IMR-90 (cell line): ENCODE data around the gene ARMC9. TPM values are rescaled to one million over a fixed set of nuclear protein-coding genes. Genes with fewer than 3 reads are reported as not detected.

Experiments used
- ATAC-seq: fragments of 200-7000 bp; cut with Tn5 transposase; 2 replicates; pipeline ENCODE4 v1.9.1; 2020; ENCODE audit warnings: low read depth, mild to moderate bottlenecking, moderate library complexity
- BruUV-seq: library from RNA; stranded (reverse); fragments of 400-500 nt; replicated peaks from 2 replicates; lab custom pipeline; 2021; lab: Mats Ljungman, UMichigan
- CTCF ChIA-PET: fragments of 300-600 bp; formaldehyde crosslinking; extraction: SDS; loops from one replicate; lab custom pipeline; 2021; ENCODE audit warnings: antibody characterized with exemption; lab: Yijun Ruan, JAX
- POLR2A ChIA-PET: fragments of 300-600 bp; sonication (Branson Sonifier 250); formaldehyde crosslinking; loops from one replicate; lab custom pipeline; 2022; ENCODE audit warnings: antibody characterized with exemption; ENCODE audit not compliant: unreplicated experiment; lab: Charles Lee
- DNase-seq: peaks from one replicate; pipeline ENCODE4 v3.0.0; 2013
- H2AFZ ChIP-seq: replicated peaks from 2 replicates; pipeline ENCODE3; 2013; ENCODE audit warnings: low read length, mild to moderate bottlenecking; ENCODE audit not compliant: poor library complexity
- H2AK5ac ChIP-seq: 2 replicates; pipeline ENCODE4 v1.6.1; 2013; ENCODE audit warnings: low read depth, low read length, inconsistent platforms
- H2AK9ac ChIP-seq: replicated peaks from 2 replicates; pipeline ENCODE3; 2013; ENCODE audit warnings: mild to moderate bottlenecking, low read depth, low read length, moderate library complexity; ENCODE audit not compliant: poor library complexity
- H2BK120ac ChIP-seq: 2 replicates; pipeline ENCODE4 v1.6.1; 2013; ENCODE audit warnings: low read depth, low read length, inconsistent platforms
- H2BK15ac ChIP-seq: 3 replicates; pipeline ENCODE4 v1.6.1; 2013; ENCODE audit warnings: low read depth, low read length, inconsistent platforms
- H2BK20ac ChIP-seq: 2 replicates; pipeline ENCODE4 v1.6.1; 2013; ENCODE audit warnings: low read depth, mild to moderate bottlenecking, inconsistent platforms, low read length, moderate library complexity
- H2BK5ac ChIP-seq: 2 replicates; pipeline ENCODE4 v1.6.1; 2013; ENCODE audit warnings: mild to moderate bottlenecking, low read depth, low read length, inconsistent platforms; ENCODE audit not compliant: poor library complexity, severe bottlenecking
- H3K14ac ChIP-seq: replicated peaks from 2 replicates; pipeline ENCODE4 v1.6.1; 2013; ENCODE audit warnings: low read depth, low read length, inconsistent platforms
- H3K18ac ChIP-seq: 2 replicates; pipeline ENCODE4 v1.6.1; 2013; ENCODE audit warnings: low read depth, low read length, control low read depth
- H3K23ac ChIP-seq: 2 replicates; pipeline ENCODE4 v1.6.1; 2013; ENCODE audit warnings: low read depth, low read length, inconsistent platforms
- H3K27ac ChIP-seq: 2 replicates; pipeline ENCODE4 v1.5.1; 2013; ENCODE audit warnings: mild to moderate bottlenecking, control low read depth, low read length; ENCODE audit not compliant: insufficient read depth
- H3K27me3 ChIP-seq: 2 replicates; pipeline ENCODE4 v1.6.1; 2013; ENCODE audit warnings: low read length; ENCODE audit not compliant: control insufficient read depth, insufficient read depth
- H3K36me3 ChIP-seq: 2 replicates; pipeline ENCODE4 v1.6.1; 2013; ENCODE audit warnings: low read length, mixed read lengths; ENCODE audit not compliant: control insufficient read depth, insufficient read depth
- H3K4ac ChIP-seq: 2 replicates; pipeline ENCODE4 v1.6.1; 2013; ENCODE audit warnings: low read depth, low read length, inconsistent platforms
- H3K4me1 ChIP-seq: 2 replicates; pipeline ENCODE4 v1.6.1; 2013; ENCODE audit warnings: low read length, mixed read lengths; ENCODE audit not compliant: control insufficient read depth, insufficient read depth
- H3K4me2 ChIP-seq: 2 replicates; pipeline ENCODE4 v1.6.1; 2013; ENCODE audit warnings: low read depth, mild to moderate bottlenecking, control low read depth, low read length, moderate library complexity
- H3K4me3 ChIP-seq: 2 replicates; pipeline ENCODE4 v1.5.1; 2013; ENCODE audit warnings: low read depth, mild to moderate bottlenecking, control low read depth, low read length, moderate library complexity; ENCODE audit not compliant: insufficient read depth
- H3K56ac ChIP-seq: 2 replicates; pipeline ENCODE4 v1.6.1; 2013; ENCODE audit warnings: low read length, inconsistent platforms; ENCODE audit not compliant: insufficient read depth; ENCODE audit errors: extremely low read depth
- H3K79me1 ChIP-seq, 2 experiments: 2 replicates each; pipeline ENCODE4 v1.6.1; 2013; ENCODE audit warnings: low read length in 2 of 2, inconsistent platforms in 1 of 2, low read depth in 1 of 2
- H3K9ac ChIP-seq: 2 replicates; pipeline ENCODE4 v1.6.1; 2013; ENCODE audit warnings: low read depth, low read length, control low read depth
- H3K9me1 ChIP-seq: 2 replicates; pipeline ENCODE4 v1.6.1; 2013; ENCODE audit warnings: low read length, inconsistent platforms; ENCODE audit not compliant: insufficient read depth
- H3K9me3 ChIP-seq: 2 replicates; pipeline ENCODE4 v1.6.1; 2013; ENCODE audit warnings: low read length; ENCODE audit not compliant: control insufficient read depth, insufficient read depth
- H4K20me1 ChIP-seq: 2 replicates; pipeline ENCODE4 v1.6.1; 2013; ENCODE audit warnings: low read length, inconsistent platforms; ENCODE audit not compliant: insufficient read depth
- H4K5ac ChIP-seq: 2 replicates; pipeline ENCODE4 v1.6.1; 2013; ENCODE audit warnings: mild to moderate bottlenecking, low read depth, low read length, control low read depth
- H4K8ac ChIP-seq, 2 experiments: 2 replicates each; pipeline ENCODE4 v1.6.1; 2013; ENCODE audit warnings: low read depth in 2 of 2, low read length in 2 of 2, control low read depth in 1 of 2, inconsistent platforms in 1 of 2
- H4K91ac ChIP-seq: 2 replicates; pipeline ENCODE4 v1.6.1; 2013; ENCODE audit warnings: low read depth, low read length, inconsistent platforms; ENCODE audit not compliant: insufficient read depth
- BHLHE40 ChIP-seq: fragments of 150-350 bp; IDR thresholded peaks from 2 replicates; pipeline ENCODE4 v1.6.1; 2016; ENCODE audit warnings: mild to moderate bottlenecking, low read depth, low read length
- CEBPB ChIP-seq: IDR thresholded peaks from 2 replicates; pipeline ENCODE4 v1.6.1; 2012; ENCODE audit warnings: low read depth, low read length, improper control_type of control experiment
- CHD1 ChIP-seq: IDR thresholded peaks from 2 replicates; pipeline ENCODE4 v1.6.1; 2012; ENCODE audit warnings: low read depth, low read length, improper control_type of control experiment
- CTCF ChIP-seq: conservative IDR thresholded peaks from 2 replicates; pipeline ENCODE4 v1.5.1; 2012; ENCODE audit warnings: mild to moderate bottlenecking, low read depth, low read length, improper control_type of control experiment
- FOS ChIP-seq: fragments of 150-350 bp; IDR thresholded peaks from 2 replicates; pipeline ENCODE4 v1.6.1; 2016; ENCODE audit warnings: low read depth, low read length
- MAFK ChIP-seq: IDR thresholded peaks from 2 replicates; pipeline ENCODE4 v1.6.1; 2012; ENCODE audit warnings: low read depth, low read length, improper control_type of control experiment
- MAZ ChIP-seq: IDR thresholded peaks from 2 replicates; pipeline ENCODE4 v1.6.1; 2012; ENCODE audit warnings: low read depth, mild to moderate bottlenecking, low read length, improper control_type of control experiment, moderate library complexity, borderline replicate concordance
- MXI1 ChIP-seq: IDR thresholded peaks from 2 replicates; pipeline ENCODE4 v1.6.1; 2012; ENCODE audit warnings: low read depth, mild to moderate bottlenecking, low read length, moderate library complexity, borderline replicate concordance
- NFE2L2 ChIP-seq: fragments of 150-350 bp; IDR thresholded peaks from 2 replicates; pipeline ENCODE4 v1.6.1; 2016; ENCODE audit warnings: low read depth, mild to moderate bottlenecking, low read length
- POLR2A ChIP-seq: IDR thresholded peaks from 2 replicates; pipeline ENCODE4 v1.6.1; 2012; ENCODE audit warnings: mild to moderate bottlenecking, low read depth, low read length
- RAD21 ChIP-seq: IDR thresholded peaks from 2 replicates; pipeline ENCODE4 v1.6.1; 2012; ENCODE audit warnings: low read length, improper control_type of control experiment
- RCOR1 ChIP-seq: IDR thresholded peaks from 2 replicates; pipeline ENCODE4 v1.6.1; 2012; ENCODE audit warnings: mild to moderate bottlenecking, low read length, improper control_type of control experiment; ENCODE audit not compliant: insufficient replicate concordance
- RFX5 ChIP-seq: IDR thresholded peaks from 2 replicates; pipeline ENCODE4 v1.8.0; 2012; ENCODE audit warnings: low read depth, mild to moderate bottlenecking, low read length, moderate library complexity
- SMC3 ChIP-seq: fragments of 150-350 bp; IDR thresholded peaks from 2 replicates; pipeline ENCODE4 v1.6.1; 2016; ENCODE audit warnings: low read depth, mild to moderate bottlenecking, antibody characterized with exemption, low read length, moderate library complexity
- WGBS, 2 experiments: methylation state at CpG; one replicate each; pipeline versions ENCODE4 v1.1.5 to v1.1.7; 2013; ENCODE audit warnings: missing lambda C conversion rate in 2 of 2; ENCODE audit not compliant: insufficient read length in 1 of 2; ENCODE audit errors: extremely low coverage in 2 of 2; 5-methylcytosine and 5-hydroxymethylcytosine counted together
- dilution Hi-C: fragments of 300-500 bp; cut with HindIII; formaldehyde crosslinking; loops from one replicate; pipeline ENCODE4 v1.14.3; 2018; ENCODE audit warnings: low sequenced_read_pairs; ENCODE audit not compliant: unreplicated experiment
- in situ Hi-C: fragments of 300-500 bp; cut with MboI; formaldehyde crosslinking; loops from 3 replicates; pipeline ENCODE4 v1.14.3; 2019; ENCODE audit warnings: low sequenced_read_pairs, inconsistent platforms, mixed read lengths
- intact Hi-C: fragments of 100-400 bp; cut with micrococcal nuclease; formaldehyde crosslinking; loops from 2 replicates; pipeline ENCODE4 v1.10.0; 2022
- polyA plus RNA-seq, 3 experiments: library from polyadenylated mRNA; depleted of rRNA; stranded (reverse); fragments of >200 nt; gene quantifications; 2 replicates each; pipeline ENCODE4 v1.2.3, GENCODE V29; 2012; ENCODE audit warnings: low replicate concordance in 1 of 3
- total RNA-seq: library from RNA; depleted of rRNA; stranded (reverse); fragments of >200 nt; gene quantifications from 2 replicates; pipeline ENCODE4 v1.2.3, GENCODE V29; 2012
- TF ChIP-seq, protein P1 (sequence below): fragments of 150-350 bp; IDR thresholded peaks from 2 replicates; pipeline ENCODE4 v1.6.1; 2016; ENCODE audit warnings: low read depth, mild to moderate bottlenecking, low read length, moderate library complexity, borderline replicate concordance

Gene ARMC9
- total and polyA plus RNA-seq, 2 of the 4 experiments (the other 2 are of a cell fraction) = 36.0 to 46.6 TPM

DNA sequence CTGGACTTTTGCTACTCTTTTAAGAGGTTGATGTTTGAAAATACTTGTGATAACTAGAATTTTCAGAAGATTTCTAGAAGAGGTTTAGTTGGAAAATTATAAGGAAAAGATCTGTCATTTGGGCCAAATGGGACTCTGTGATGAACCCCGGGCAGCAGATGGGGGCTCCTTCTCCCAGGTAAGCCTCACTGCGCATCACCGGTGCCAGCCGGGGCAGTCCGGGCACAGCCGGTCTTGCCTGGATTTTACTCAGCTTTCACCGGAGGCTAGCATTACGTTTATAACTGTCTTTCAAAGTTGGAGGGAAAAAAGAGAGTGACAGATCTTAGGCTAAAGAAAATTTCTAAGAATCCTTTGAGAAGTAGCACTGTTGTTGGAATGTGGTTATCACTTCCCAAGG lies 99.7 kb downstream of the ARMC9 start (continued):
- TF ChIP-seq RFX5 = no peak

DNA sequence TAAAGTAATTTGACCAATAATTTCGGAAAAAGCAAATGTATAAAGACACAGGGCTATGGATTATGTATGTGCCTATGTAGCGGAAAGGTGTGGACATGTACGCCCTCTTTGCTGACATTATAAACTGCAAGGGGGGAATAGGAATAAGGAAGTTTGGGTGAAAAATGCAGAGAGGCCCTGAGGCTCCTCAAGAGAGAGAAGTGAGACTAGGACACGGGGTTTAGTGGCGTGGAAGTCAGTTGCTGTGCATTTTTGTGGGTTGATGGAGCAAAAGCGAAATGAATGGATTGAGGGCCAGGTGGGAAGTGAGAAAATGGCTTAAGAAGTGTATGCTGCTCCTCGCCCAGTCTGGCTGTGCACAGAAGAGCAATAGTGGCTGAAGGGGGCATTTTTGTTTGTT lies 100.8 kb downstream of the ARMC9 start:
- no peaks in the 10 kb centered on the region for H3K27me3 ChIP-seq
- no peak overlapping the region for H4K8ac ChIP-seq
- no peak overlapping the region for H3K18ac ChIP-seq
- CTCF ChIA-PET = interaction anchor here (2.2 kb wide), 1 partner anchor 113 kb away, joined by 7 read pairs; no protein-coding TSS in a partner anchor
- no peak overlapping the region for H4K91ac ChIP-seq
- no peak overlapping the region for H3K4me2 ChIP-seq
- ATAC-seq (no peak), DNase-seq (no peak)
- no peak overlapping the region for H2BK15ac ChIP-seq
- in situ Hi-C loops = loop anchor here (5.0 kb wide), 1 partner anchor 113 kb away; no protein-coding TSS in a partner anchor
- no peak overlapping the region for H4K5ac ChIP-seq
- no peak overlapping the region for H3K9ac ChIP-seq
- intact Hi-C loops = no loop called here
- H3K14ac ChIP-seq = no peak overlapping the region
- H3K4me1 ChIP-seq = 0 out of 2 replicates have a peak, but pooled peaks cover 2% of the 10 kb centered on the region
- H3K56ac ChIP-seq = no peak overlapping the region
- no peak overlapping the region for H2BK120ac ChIP-seq
- H2BK20ac ChIP-seq = no peak overlapping the region
- H3K79me1 ChIP-seq = no peaks in the 10 kb centered on the region
- peaks cover 7% of the 10 kb centered on the region; the same call in 1 of the 2 replicates for H3K36me3 ChIP-seq
- no peak overlapping the region for H3K4ac ChIP-seq
- no peak overlapping the region for H2AK5ac ChIP-seq
- no TSS peak for BruUV-seq
- H3K23ac ChIP-seq = no peak overlapping the region
- H3K9me3 ChIP-seq = no peaks in the 10 kb centered on the region
- H2BK5ac ChIP-seq = no peak overlapping the region
- no peak overlapping the region for H2AK9ac ChIP-seq
- H2AFZ ChIP-seq = no peak overlapping the region
- H3K4me3 ChIP-seq = no peak overlapping the region
- no peak overlapping the region for H3K27ac ChIP-seq
- POLR2A ChIA-PET = no interaction called here
- H3K9me1 ChIP-seq = no peaks in the 10 kb centered on the region
- dilution Hi-C loops = no loop called here
- 92% methylated on average over 7 of the region's 7 CpGs; no CpG with 5 or more reads in 1 of the 2 experiments for WGBS, 2 experiments
- no peaks in the 10 kb centered on the region for H4K20me1 ChIP-seq
- TF ChIP-seq FOS = no peak
- no peak for TF ChIP-seq CEBPB
- TF ChIP-seq CHD1 = no peak
- no peak for TF ChIP-seq CTCF
- TF ChIP-seq BHLHE40 = no peak
- TF ChIP-seq RAD21 = no peak
- TF ChIP-seq MXI1 = no peak
- no peak for TF ChIP-seq MAFK
- no peak for TF ChIP-seq RCOR1
- no peak for TF ChIP-seq NFE2L2
- TF ChIP-seq POLR2A = no peak
- no peak for TF ChIP-seq RFX5
- no peak for TF ChIP-seq MAZ
- TF ChIP-seq, protein P1, sequence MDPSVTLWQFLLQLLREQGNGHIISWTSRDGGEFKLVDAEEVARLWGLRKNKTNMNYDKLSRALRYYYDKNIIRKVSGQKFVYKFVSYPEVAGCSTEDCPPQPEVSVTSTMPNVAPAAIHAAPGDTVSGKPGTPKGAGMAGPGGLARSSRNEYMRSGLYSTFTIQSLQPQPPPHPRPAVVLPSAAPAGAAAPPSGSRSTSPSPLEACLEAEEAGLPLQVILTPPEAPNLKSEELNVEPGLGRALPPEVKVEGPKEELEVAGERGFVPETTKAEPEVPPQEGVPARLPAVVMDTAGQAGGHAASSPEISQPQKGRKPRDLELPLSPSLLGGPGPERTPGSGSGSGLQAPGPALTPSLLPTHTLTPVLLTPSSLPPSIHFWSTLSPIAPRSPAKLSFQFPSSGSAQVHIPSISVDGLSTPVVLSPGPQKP = no peak
- TF ChIP-seq SMC3 = no peak
